Activated CD8-positive, alpha-beta memory T cell treated with anti-CD3 and anti-CD28 coated beads, Interleukin-2, amount 50 U/mL, for 1 hour (primary cell): ENCODE results near the gene ANKRD20A1.
"Not testable (repeated sequence)": the region's sequence is repeated elsewhere in the genome, so short reads cannot be mapped to it uniquely, and the experiment has no call there.

ENCODE experiments used
- DNase-seq: peaks from one replicate; pipeline ENCODE4 v3.0.0-alpha.2; 2020; ENCODE audit errors: extremely low read depth

The ANKRD20A1 gene

GRCh38 chr9:67858871-67859270 is at the start of gene ANKRD20A1:
Gene ANKRD20A1, plus strand, starts transcription at chr9:67858931. Its CDS starts 496 bp downstream, at chr9:67859427.
- not testable (repeated sequence) for DNase-seq

GRCh38 chr9:67832088-67832487 is 26.6 kb upstream of the ANKRD20A1 start:
- not testable (repeated sequence) for DNase-seq
